ENCODE data around the gene SLC11A1.

The SLC11A1 gene

DNA sequence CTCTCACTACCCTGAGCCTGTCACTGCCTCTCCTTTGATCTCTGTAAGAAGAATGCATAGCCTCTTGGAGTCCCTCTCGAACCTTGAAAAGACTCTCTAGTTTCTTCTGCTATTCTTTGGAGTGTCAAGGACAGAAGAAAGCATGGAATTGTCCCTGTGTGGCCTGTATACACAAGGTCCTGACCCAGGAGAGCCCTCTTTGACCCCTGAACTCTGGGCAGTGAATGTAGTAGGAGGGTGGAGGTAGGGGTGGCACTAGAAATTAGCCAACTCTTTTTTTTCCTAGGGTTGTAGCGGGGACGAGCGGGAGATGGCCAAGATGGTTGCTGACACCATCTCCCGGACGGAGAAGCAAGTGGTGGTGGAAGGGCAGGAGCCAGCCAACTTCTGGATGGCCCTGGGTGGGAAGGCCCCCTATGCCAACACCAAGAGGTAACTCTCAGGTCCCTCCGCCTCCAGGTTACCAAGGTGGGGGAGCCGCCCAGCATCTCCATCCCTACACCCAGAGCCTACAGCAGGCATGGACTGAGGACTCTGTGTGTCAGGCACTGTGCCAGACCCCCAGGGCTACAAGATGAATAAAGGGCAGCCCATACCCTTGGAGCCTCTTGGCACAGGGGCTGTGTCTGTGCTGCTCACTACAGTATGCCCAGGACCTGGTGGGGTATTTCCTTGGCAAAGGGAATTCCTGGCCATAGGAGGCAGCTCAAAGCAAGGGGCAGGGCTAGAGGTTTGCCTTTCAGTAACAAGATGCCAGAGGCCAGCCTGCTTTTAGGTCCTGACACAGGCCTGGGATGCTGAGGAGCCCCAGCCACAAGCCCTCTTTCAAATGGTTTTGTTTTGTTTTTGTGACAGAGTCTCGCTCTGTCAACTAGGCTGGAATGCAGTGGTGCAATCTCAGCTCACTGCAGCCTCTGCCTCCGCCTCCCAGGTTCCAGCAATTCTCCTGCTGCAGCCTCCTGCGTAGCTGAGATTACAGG is 53.2 kb downstream of the SLC11A1 start:
- no peak for DNase-seq (ENCODE audit: low spot score)

DNA sequence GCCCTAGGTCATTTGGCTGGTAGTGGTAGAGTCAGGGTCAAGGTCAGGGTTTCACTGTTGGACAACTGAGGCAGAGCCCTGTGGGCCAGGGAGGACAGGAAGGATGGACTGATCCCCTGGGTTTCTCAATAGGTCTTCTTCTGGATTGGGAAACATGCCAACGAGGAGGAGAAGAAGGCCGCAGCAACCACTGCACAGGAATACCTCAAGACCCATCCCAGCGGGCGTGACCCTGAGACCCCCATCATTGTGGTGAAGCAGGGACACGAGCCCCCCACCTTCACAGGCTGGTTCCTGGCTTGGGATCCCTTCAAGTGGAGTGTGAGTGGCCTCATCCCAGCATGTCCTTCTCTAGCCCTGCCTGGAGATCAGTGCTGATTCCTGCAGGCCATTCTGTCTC is 54.9 kb downstream of the SLC11A1 start:
- no peak for DNase-seq (ENCODE audit: low spot score)

DNA sequence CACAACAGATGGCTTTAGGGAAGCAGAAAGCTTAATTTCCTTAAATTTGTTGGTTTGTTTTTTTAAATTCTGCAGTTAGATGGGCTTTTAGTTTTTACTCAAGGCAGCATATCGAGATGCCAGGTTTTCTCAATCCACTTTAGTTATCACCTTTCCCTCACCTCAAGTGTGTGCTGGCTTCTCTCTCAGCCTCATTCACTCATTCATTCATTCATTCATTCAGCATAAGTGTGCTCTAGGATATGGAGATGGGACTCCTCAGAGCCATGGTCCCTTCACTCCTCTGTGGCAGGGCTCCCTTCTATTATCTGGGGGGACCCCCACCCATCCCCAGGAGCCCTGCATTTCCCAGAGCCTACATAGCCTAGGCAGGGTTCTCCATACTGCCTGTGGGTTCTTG is 55.9 kb downstream of the SLC11A1 start:
- DNase-seq (ENCODE audit: low spot score): no peak

DNA sequence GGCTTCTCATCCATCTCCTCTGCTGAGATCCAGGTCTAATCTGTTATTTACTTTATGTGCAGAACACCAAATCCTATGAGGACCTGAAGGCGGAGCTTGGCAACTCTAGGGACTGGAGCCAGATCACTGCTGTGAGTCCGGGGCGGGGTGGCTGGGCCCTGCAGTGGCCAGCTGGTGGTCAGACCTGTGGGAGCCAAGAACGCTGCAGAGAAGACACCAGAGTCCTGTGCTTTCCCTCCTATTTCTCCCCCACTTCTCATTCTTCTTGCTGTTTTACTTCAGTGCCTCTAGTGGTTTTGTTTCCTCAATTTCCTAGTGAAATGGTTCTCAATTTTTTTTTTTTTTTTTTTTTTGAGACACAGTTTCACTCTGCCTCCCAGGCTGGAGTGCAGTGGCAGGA is 56.5 kb downstream of the SLC11A1 start:
- DNase-seq (ENCODE audit: low spot score): no peak

DNA sequence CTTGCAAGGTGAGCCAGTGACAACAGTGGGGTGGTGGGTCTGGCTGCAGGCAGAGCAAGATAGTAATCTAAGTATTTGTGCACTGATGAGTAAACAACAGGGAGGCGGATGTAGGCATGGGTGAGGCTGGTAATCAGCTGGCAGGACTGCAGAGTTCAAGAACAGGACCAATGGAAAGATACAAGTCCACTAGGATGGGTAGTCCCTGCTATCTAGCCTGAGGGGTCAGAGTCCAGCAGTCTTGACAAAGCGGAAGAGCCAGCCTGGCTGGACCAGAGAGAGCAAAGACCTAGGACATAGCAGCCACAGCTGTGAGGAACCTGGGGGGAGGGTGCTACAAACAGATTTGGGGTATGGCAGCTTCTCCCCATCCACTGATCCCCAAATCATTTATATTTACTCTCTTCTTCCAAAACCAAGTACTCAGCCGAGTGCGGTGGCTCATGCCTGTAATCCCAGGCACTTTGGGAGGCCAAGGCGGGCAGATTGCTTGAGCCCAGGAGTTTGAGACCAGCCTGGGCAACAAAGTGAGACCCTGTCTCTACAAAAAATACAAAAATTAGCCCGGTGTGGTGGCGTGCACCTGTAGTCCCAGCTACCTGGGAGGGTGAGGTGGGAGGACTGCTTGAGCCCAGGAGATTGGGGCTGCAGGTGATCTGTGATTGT is 62.8 kb downstream of the SLC11A1 start:
- no peak for DNase-seq (ENCODE audit: low spot score)

DNA sequence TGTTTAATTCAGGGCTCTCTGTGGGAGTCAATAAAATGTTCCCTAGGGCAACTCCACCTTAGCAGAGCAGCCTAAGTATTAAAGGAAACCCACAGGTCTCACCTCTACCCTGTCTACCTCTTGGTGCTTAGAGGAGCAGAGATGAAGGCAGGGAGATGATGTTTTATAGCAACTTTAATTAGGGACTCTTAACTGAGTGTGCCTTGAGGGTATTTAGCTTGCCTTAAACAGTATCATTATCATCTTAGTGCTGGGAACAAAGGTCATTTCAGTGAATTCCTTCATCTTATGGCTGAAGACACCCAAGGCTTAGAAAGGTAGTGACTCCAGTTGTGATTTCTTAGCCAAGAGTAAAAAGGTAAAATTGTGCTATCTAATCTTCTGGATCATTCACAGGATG is 63.5 kb downstream of the SLC11A1 start:
- no peak for DNase-seq (ENCODE audit: low spot score)

All from hepatic stellate cell (primary cell).